ENCODE measurements around the gene LAMC3. TPM values are rescaled to one million over a fixed set of nuclear protein-coding genes. Genes with fewer than 3 reads are reported as not detected.

The LAMC3 gene
- total RNA-seq, 1 experiment from 2014 or later: 91.8 TPM

- H3K4me3 ChIP-seq (ENCODE audit: insufficient read depth, low read depth, low read length): no peak overlapping the region
- H3K27me3 ChIP-seq (ENCODE audit: control insufficient read depth, insufficient read depth, low read length): no peaks in the 10 kb centered on the region
- DNase-seq: peak; percentile 56
- no peaks in the 10 kb centered on the region for H3K36me3 ChIP-seq (replicated peaks; ENCODE audit: control insufficient read depth, insufficient read depth, low read length)
These were observed 10.6 kb downstream of the LAMC3 start for GRCh38 chr9:131019388-131020239.

- no peaks in the 10 kb centered on the region for H3K36me3 ChIP-seq (replicated peaks; ENCODE audit: control insufficient read depth, insufficient read depth, low read length)
- H3K4me3 ChIP-seq (ENCODE audit: insufficient read depth, low read depth, low read length): no peak overlapping the region
- H3K27me3 ChIP-seq (ENCODE audit: control insufficient read depth, insufficient read depth, low read length): no peaks in the 10 kb centered on the region
- no peak for DNase-seq
These were observed 11.4 kb downstream of the LAMC3 start for GRCh38 chr9:131020388-131020787.

- H3K36me3 ChIP-seq (replicated peaks; ENCODE audit: control insufficient read depth, insufficient read depth, low read length): no peaks in the 10 kb centered on the region
- no peak for DNase-seq
These were observed 11.9 kb downstream of the LAMC3 start for GRCh38 chr9:131020862-131021261.

GRCh38 chr9:131021785-131022184 lies 12.8 kb downstream of the LAMC3 start:
- Histone ChIP-seq H3K27me3 (ENCODE audit: control insufficient read depth, insufficient read depth, low read length) (no peaks in the 10 kb centered on the region), H3K4me3 (ENCODE audit: insufficient read depth, low read depth, low read length) (no peak overlapping the region), H3K36me3 (replicated peaks; ENCODE audit: control insufficient read depth, insufficient read depth, low read length) (no peaks in the 10 kb centered on the region)
- no peak for DNase-seq

More at GRCh38 chr9:131020862-131021261, 11.9 kb downstream of the LAMC3 start:
- Histone ChIP-seq H3K4me3 (ENCODE audit: insufficient read depth, low read depth, low read length) (no peak overlapping the region), H3K27me3 (ENCODE audit: control insufficient read depth, insufficient read depth, low read length) (no peaks in the 10 kb centered on the region)

DNA sequence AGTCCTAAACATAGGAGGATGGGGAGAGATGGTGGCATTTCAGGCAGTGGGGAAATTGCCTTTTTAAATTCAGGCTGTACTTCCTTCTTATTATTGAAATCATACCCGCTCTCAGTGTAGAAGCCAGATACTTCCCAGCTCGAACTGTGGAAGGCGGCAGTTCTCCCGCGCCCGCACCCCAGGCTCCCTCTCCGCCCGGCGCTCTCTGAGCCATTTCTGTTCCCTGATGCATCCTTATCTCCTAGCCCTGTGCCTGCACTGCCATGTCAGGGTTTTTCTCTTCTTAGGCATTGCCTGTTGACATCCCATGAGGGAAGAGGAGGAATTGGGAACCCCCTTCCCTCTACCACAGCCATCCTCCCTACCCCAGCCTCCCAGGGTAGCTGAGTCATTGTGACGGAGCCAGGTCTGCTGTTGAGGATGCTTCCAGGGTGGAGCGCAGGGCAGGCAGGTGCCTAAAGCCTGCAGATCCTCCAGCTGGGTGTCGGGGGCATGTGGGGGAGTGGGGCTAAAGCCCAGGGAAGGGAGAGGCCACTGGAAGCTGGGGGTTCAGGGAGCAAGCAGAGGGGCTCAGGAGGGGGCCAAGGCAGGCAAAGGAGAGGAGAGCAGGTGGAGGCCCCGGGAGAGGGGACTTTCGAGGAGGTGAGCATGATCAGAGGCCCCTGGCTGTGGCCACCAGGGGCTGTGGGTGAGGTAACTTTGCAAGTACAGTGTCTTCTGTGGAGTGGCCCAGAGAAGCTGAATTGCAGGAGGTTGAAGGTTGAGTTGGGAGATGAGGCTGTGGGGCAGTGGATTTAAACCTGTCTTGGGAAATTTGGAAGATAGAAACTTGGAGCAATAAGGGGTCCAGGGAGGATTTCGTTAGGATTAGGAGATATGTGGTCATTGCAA lies 16.2 kb downstream of the LAMC3 start:
- Histone ChIP-seq H3K27me3 (ENCODE audit: control insufficient read depth, insufficient read depth, low read length) (no peaks in the 10 kb centered on the region), H3K4me3 (ENCODE audit: insufficient read depth, low read depth, low read length) (no peak overlapping the region), H3K36me3 (replicated peaks; ENCODE audit: control insufficient read depth, insufficient read depth, low read length) (peaks cover 3% of the 10 kb centered on the region; the same call in 1 of the 2 replicates)
- peak; percentile 70 for DNase-seq

GRCh38 chr9:131025953-131026858 lies 17.2 kb downstream of the LAMC3 start:
- Histone ChIP-seq H3K27me3 (ENCODE audit: control insufficient read depth, insufficient read depth, low read length) (no peaks in the 10 kb centered on the region), H3K36me3 (replicated peaks; ENCODE audit: control insufficient read depth, insufficient read depth, low read length) (peaks cover 4% of the 10 kb centered on the region; the same call in 1 of the 2 replicates), H3K4me3 (ENCODE audit: insufficient read depth, low read depth, low read length) (no peak overlapping the region)
- DNase-seq: no peak

DNA sequence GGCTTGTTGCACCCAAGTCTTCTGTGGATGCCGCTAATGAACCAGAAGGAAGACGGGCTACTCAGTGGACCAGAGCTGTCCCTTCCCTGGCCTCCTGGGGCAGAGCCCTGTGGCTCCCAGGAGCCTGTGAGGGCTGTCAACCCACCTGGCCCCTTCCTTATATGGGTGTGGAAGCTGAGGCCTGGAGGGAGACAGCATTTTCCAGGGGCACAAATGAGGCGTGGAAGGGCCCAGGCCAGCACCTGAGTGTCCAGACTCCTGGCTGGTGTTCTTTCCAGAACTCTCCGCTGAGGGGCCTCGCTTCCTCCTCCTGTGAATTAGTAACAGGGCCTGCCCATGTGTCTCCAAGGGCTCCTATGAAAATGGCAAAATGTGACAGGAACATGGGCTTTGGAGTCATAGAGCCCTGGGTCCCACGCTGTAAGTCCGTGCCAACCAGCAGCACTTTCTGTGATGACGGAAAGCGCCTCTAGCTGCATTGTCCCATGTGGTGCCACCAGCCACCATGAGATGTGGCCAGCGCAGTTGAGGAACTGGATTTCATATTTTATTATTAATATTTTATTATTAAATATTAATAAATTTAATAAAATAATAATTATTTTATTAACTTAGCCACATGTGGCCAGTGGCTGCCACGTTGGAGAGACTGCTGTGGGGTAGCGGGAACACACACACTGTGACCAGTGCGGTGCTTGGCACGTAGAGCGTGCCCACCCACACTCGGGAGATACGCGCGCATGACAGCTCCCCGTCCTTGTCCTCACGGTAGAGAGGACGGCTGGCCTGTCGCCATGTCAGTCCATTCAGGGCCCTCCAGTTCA lies 18.3 kb downstream of the LAMC3 start:
- Histone ChIP-seq H3K4me3 (ENCODE audit: insufficient read depth, low read depth, low read length) (no peak overlapping the region), H3K36me3 (replicated peaks; ENCODE audit: control insufficient read depth, insufficient read depth, low read length) (peaks cover 4% of the 10 kb centered on the region), H3K27me3 (ENCODE audit: control insufficient read depth, insufficient read depth, low read length) (no peaks in the 10 kb centered on the region)
- no peak for DNase-seq

GRCh38 chr9:131027872-131028179 lies 18.9 kb downstream of the LAMC3 start:
- peaks cover 4% of the 10 kb centered on the region for H3K36me3 ChIP-seq (replicated peaks; ENCODE audit: control insufficient read depth, insufficient read depth, low read length)
- no peaks in the 10 kb centered on the region for H3K27me3 ChIP-seq (ENCODE audit: control insufficient read depth, insufficient read depth, low read length)
- DNase-seq: no peak
- no peak overlapping the region for H3K4me3 ChIP-seq (ENCODE audit: insufficient read depth, low read depth, low read length)

DNA sequence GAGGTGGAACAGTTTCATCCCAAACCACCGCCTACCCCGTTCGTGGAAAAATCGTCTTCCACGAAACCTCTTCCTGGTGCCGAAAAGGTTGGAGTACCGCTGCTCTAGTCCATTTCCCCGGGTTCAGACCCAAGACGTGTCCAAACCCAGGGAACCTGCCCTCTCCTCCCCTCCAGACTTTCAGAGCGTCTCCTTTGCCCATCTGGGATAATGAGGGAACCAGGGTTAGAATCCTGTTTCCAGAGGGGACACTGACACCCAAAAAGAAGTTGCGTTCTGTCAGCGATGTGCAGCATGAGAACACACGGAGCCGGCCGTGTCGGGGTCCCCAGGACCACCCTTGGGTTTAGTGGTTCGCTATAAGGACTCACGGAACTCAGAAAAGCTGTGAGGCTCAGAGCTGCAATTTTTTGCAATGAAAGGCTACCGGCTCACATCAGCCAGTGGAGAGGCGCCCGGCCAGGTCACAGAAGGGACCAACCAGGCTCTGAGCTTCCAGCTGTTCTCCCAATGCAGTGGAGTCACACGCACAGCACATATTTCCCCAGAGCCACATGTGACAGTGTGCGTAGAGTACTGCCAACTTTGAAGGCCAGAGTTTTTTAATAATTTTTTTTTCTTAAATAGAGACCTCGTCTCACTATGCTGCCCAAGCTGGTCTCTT lies 19.4 kb downstream of the LAMC3 start:
- peaks cover 4% of the 10 kb centered on the region for H3K36me3 ChIP-seq (replicated peaks; ENCODE audit: control insufficient read depth, insufficient read depth, low read length)
- no peak overlapping the region for H3K4me3 ChIP-seq (ENCODE audit: insufficient read depth, low read depth, low read length)
- no peaks in the 10 kb centered on the region for H3K27me3 ChIP-seq (ENCODE audit: control insufficient read depth, insufficient read depth, low read length)
- DNase-seq: no peak

DNA sequence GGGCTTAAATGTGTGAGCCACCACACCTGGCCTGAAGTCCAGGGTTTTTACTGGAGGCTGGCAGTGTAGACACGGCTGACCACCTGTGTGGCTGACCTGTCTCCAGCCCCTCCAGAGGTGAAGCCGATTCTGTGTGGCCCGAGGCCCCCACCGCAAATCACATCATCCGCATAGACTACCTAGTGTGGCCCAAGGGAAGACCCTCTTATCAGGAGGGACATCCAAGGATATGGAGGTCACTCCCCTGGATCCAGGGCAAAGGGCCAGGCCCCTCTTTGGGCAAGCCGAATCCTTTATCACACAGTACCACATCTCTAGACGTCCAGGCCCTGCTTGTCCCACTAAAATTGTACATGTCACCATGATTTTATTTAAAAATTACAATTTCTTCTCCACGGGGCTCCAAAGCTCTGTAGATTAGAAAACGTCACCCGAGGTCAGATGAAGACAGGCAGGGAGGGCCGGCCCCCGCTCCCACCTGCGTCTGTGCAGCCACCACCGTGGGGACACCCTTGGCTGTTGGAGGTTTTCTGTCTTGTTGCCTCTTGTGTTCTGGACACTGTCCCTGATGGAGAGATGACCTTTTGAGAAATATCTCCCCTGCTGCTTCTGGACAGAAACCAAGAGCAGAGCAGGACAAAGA lies 20.1 kb downstream of the LAMC3 start:
- Histone ChIP-seq H3K4me3 (ENCODE audit: insufficient read depth, low read depth, low read length) (no peak overlapping the region), H3K27me3 (ENCODE audit: control insufficient read depth, insufficient read depth, low read length) (no peaks in the 10 kb centered on the region), H3K36me3 (replicated peaks; ENCODE audit: control insufficient read depth, insufficient read depth, low read length) (peaks cover 4% of the 10 kb centered on the region)
- no peak for DNase-seq

GRCh38 chr9:131029574-131029952 lies 20.6 kb downstream of the LAMC3 start:
- no peak for DNase-seq
- Histone ChIP-seq H3K4me3 (ENCODE audit: insufficient read depth, low read depth, low read length) (no peak overlapping the region), H3K27me3 (ENCODE audit: control insufficient read depth, insufficient read depth, low read length) (no peaks in the 10 kb centered on the region), H3K36me3 (replicated peaks; ENCODE audit: control insufficient read depth, insufficient read depth, low read length) (peaks cover 4% of the 10 kb centered on the region)

DNA sequence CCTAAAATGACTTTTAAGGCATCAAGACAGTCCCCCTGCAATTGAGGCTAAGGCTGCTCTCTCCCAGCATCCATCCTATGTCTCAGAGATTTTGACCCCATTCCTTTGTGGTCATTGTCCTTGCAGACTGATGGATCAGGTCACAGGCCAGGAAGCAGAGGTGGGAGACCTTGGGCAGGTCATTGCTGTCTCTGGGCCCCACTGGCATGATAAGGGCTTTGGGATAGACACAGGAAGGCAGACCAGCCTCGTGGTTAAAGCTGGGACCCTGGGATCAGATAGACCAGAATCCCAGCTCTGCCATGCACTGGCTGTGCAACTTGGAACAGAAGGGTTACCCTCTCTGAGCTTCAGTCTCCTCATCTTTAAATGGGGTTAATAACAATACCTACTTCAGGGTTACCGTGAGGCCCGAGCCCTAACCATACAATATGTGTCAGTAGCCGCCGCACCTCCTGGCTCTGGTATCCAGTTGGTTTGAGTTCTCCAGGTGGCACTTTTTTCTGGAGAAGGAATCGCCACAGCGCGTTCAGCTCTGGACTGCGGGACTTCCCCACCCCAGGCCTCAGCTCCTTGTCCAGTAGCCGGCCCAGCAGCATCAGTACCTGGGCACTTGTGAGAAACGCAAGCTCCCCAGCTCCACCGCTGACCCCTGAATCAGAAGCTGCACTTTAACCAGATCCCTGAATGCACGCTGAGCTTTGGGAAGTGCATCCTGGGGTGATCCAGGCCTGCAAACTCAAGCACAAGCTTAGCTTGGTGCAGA lies 21.4 kb downstream of the LAMC3 start:
- peaks cover 5% of the 10 kb centered on the region for H3K36me3 ChIP-seq (replicated peaks; ENCODE audit: control insufficient read depth, insufficient read depth, low read length)
- no peak overlapping the region for H3K4me3 ChIP-seq (ENCODE audit: insufficient read depth, low read depth, low read length)
- H3K27me3 ChIP-seq (ENCODE audit: control insufficient read depth, insufficient read depth, low read length): no peaks in the 10 kb centered on the region
- no peak for DNase-seq

Data from H7 (cell line).